Right atrium auricular region (tissue), 2 donors: ENCODE results near the gene SOX5. TPM values are rescaled to one million over a fixed set of nuclear protein-coding genes. Genes with fewer than 3 reads are reported as not detected.
"Not testable (repeated sequence)": the region's sequence is repeated elsewhere in the genome, so short reads cannot be mapped to it uniquely, and the experiment has no call there.

ENCODE experiments used
- DNase-seq: peaks from one replicate; pipeline ENCODE4 v3.0.0-alpha.2; 2019; ENCODE audit warnings: low spot score
- H3K27ac ChIP-seq, 2 donors: fragments of 200-600 bp; sonication (generic); 1 replicate in 1 of 2; 2 replicates in 1 of 2; pipeline ENCODE4 v1.5.1; 2016 to 2019
- H3K27me3 ChIP-seq, 2 donors: fragments of 200-600 bp; sonication (generic); one replicate each; pipeline versions ENCODE4 v1.5.1 to v1.6.0; 2017 to 2019
- H3K36me3 ChIP-seq: fragments of 200-600 bp; sonication (generic); one replicate; pipeline ENCODE4 v1.5.1; 2016
- H3K4me1 ChIP-seq, 2 donors: fragments of 200-600 bp; sonication (generic); one replicate each; pipeline versions ENCODE4 v1.5.1 to v1.6.0; 2017 to 2019
- H3K4me3 ChIP-seq, 2 donors: fragments of 200-600 bp; sonication (generic); 1 replicate in 1 of 2; 2 replicates in 1 of 2; pipeline ENCODE4 v1.5.1; 2017 to 2019; ENCODE audit warnings: mild to moderate bottlenecking in 1 of 2, moderate library complexity in 1 of 2
- H3K9me3 ChIP-seq, 2 donors: fragments of 200-600 bp; sonication (generic); one replicate each; pipeline ENCODE4 v1.5.1; 2019
- CTCF ChIP-seq, 2 donors: fragments of 200-600 bp; sonication (generic); IDR thresholded peaks; one replicate each; pipeline ENCODE4 v1.5.1; 2019; ENCODE audit warnings: antibody characterized with exemption in 2 of 2
- total RNA-seq, 2 donors: library from RNA; depleted of rRNA; stranded (reverse); fragments of >200 nt; gene quantifications; one replicate each; pipeline ENCODE4 v1.1.0, GENCODE V29; 2016

The SOX5 gene
- total RNA-seq, 2 donors from 2014 or later = 3.9 to 5.6 TPM

GRCh38 chr12:23502259-23502658, 447.2 kb downstream of the SOX5 start:
- TF ChIP-seq CTCF (IDR thresholded peaks at IDR 0.05) = no peak
- H3K9me3 ChIP-seq = peaks cover 0 to 14% of the 10 kb centered on the region in 2 donors
- no peak for DNase-seq
- no peaks in the 10 kb centered on the region for H3K36me3 ChIP-seq
- no peaks in the 10 kb centered on the region for H3K27me3 ChIP-seq
- H3K4me1 ChIP-seq = no peaks in the 10 kb centered on the region
- no peak overlapping the region for H3K4me3 ChIP-seq
- H3K27ac ChIP-seq = no peak overlapping the region

- Histone ChIP-seq H3K4me3 (no peak overlapping the region), H3K9me3 (peaks cover 0 to 14% of the 10 kb centered on the region in 2 donors), H3K27me3 (no peaks in the 10 kb centered on the region), H3K27ac (no peak overlapping the region), H3K4me1 (no peaks in the 10 kb centered on the region), H3K36me3 (no peaks in the 10 kb centered on the region)
- TF ChIP-seq CTCF (IDR thresholded peaks at IDR 0.05) = no peak
- no peak for DNase-seq
These were observed 454.0 kb downstream of the SOX5 start for GRCh38 chr12:23495472-23495871.

- no peaks in the 10 kb centered on the region for H3K4me1 ChIP-seq
- no peak overlapping the region for H3K27ac ChIP-seq
- H3K4me3 ChIP-seq = no peak overlapping the region
- no peak for TF ChIP-seq CTCF (IDR thresholded peaks at IDR 0.05)
- DNase-seq = no peak
- peaks cover 0 to 5% of the 10 kb centered on the region in 2 donors for H3K9me3 ChIP-seq
- no peaks in the 10 kb centered on the region for H3K27me3 ChIP-seq
- H3K36me3 ChIP-seq = no peaks in the 10 kb centered on the region
These were observed 455.8 kb downstream of the SOX5 start for GRCh38 chr12:23493672-23494071.

GRCh38 chr12:23491029-23491428, 458.4 kb downstream of the SOX5 start:
- H3K4me1 ChIP-seq, H3K36me3 ChIP-seq, H3K9me3 ChIP-seq, H3K4me3 ChIP-seq, H3K27ac ChIP-seq, DNase-seq, H3K27me3 ChIP-seq: not testable (repeated sequence)

GRCh38 chr12:23488130-23488529, 461.3 kb downstream of the SOX5 start:
- Histone ChIP-seq H3K27me3 (no peaks in the 10 kb centered on the region), H3K4me1 (no peaks in the 10 kb centered on the region)

GRCh38 chr12:23484238-23484637, 465.2 kb downstream of the SOX5 start:
- no peak for DNase-seq
- Histone ChIP-seq H3K27ac (no peak overlapping the region), H3K4me3 (no peak overlapping the region), H3K9me3 (peaks cover 0 to 11% of the 10 kb centered on the region in 2 donors), H3K4me1 (no peaks in the 10 kb centered on the region), H3K27me3 (no peaks in the 10 kb centered on the region), H3K36me3 (no peaks in the 10 kb centered on the region)
- TF ChIP-seq CTCF (IDR thresholded peaks at IDR 0.05) = no peak

More at GRCh38 chr12:23488130-23488529, 461.3 kb downstream of the SOX5 start:
- no peak for TF ChIP-seq CTCF (IDR thresholded peaks at IDR 0.05)
- no peak for DNase-seq
- Histone ChIP-seq H3K9me3 (no peaks in the 10 kb centered on the region), H3K4me3 (no peak overlapping the region), H3K27ac (no peak overlapping the region), H3K36me3 (no peaks in the 10 kb centered on the region)
